IPS-11a (cell line): ENCODE data around the gene GPR84.
"Not testable (repeated sequence)": the region's sequence is repeated elsewhere in the genome, so short reads cannot be mapped to it uniquely, and the experiment has no call there.

Experiments used
- H3K4me3 ChIP-seq: one replicate; pipeline ENCODE4 v1.5.1; 2013; ENCODE audit warnings: low read depth, low read length, control low read depth

Gene GPR84

DNA sequence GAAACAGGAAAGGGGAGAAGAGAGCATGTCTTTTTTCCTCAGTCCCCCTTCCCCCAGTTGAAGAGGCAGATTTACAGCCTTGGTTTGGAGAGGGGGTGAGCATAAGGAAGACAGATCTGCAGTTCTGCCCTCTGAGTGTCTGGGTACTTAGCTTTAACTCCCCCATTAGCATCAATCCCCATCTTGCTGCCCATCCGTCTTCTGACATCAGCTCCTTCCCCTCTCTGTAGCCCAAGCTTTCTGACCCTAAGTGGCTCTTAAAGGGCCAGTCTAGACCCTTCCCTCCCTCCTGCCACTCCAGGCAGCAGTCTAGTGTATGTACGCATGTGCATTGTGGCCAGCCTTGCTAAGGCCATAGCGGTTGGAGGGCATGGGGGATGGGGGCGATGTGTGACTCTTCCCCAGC, 7.3 kb downstream of the GPR84 start:
- no peak overlapping the region for H3K4me3 ChIP-seq

DNA sequence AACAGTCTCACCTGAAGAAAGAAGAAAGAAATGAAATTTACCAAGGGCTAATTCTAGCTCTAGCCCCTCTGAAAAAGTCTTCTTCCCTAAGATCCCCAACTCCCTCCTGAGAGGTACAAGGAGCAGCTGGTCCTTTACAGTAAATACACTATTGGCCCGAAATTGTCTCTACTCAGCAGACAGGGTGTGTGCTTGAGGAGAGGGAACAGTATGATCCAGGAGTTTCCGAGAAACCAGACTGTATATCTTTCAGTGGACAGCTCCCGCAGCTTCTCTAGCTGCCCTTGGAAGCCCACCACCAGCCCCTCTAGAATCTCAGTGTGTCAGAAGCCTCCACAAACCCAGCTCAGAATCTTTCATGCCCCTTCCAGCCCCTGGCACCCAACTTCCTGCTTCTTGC, 8.1 kb downstream of the GPR84 start:
- no peak overlapping the region for H3K4me3 ChIP-seq

DNA sequence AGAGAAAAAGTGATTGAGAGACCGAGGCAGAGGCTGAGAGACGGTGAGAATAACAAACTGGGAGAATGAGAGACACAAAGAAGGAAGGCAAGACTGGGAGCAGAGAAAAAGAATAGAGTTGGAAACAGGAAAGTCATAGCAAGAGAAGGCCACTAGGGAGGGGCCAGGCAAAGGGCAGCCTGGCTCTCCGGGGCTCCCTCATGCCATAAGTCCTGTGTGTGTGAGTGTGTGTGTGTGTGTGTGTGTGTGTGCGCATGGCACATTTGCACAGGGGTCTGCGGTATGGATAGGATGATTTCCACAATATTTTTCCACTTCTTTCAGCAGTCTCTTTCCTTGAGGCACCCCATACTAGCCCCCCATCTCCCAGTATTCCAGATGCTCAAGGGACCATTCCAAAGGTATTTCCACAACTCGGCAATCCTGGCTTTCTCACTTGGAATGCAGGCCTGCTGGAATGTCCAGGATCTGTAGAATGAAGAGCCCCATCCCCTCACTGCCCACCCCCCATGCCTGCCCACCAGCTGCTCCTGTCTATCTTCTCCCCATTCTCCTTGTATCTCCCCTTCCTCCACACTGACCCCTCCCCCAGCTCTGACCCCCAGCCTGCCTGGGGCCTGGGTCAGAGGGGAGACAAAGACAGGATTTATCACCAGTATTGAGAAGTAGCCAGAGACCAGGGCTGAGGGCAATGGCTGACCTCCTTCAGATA, 9.0 kb downstream of the GPR84 start:
- H3K4me3 ChIP-seq = no peak overlapping the region

DNA sequence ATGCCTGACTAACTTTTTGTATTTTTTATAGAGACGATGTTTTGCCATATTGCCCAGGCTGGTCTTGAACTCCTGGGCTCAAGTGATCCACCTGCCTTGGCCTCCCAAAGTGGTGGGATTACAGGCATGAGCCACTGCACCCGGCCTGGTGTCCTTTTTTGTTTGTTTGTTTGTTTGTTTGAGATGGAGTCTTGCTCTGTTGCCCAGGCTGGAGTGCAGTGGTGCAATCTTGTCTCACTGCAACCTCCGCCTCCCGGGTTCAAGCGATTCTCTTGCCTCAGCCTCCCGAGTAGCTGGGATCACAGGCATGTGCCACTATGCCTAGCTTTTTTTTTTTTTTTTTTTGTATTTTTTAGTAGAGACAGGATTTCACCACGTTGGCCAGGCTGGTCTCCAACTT, 10.0 kb downstream of the GPR84 start:
- H3K4me3 ChIP-seq = not testable (repeated sequence)

DNA sequence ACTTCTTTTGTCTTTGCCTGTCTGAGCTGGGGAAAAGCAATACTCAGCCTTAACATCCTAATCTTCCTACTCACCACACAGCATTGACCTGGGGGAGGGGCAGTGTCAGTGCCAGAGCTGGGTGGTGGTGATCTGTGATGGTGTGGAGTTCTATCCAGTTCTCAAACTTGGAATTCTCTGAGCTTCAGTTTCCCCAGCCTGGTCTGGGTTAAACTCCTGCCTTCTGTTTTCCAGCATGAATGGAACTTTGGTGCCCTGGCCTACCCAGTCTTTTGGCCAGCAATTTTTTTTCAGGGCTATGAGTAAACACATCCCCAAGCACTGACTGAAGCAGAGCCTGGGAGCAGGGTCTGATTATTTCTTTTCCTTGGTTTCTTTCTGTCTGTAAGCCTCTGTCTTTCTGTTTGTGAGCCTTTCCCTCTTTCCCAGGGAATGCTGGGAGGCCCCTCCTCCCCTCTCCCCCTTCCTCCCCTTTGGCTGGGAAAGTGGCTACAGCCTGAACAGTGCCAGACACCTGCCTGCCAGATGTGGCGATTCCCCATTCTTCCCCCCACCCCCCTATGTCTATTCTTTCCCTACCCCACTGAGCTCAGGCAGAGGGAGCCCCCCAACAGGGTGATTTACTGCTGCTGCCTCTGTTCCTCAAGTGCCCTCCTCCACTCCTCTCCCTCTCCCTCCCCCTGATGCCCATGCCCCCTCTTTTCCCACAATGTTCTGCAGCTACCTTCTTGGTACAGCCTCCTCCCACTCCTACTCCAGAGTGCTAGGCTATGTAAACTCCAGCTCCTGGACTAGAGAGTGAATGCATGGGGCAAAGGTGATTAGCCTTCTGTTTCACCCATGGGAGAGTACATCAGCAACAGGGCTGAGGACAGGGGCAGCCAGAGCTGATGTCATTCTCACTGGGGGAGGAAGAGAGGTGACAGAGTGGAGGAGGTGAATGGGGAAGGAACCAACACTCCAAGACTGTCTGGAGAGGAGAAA, 11.1 kb downstream of the GPR84 start:
- no peak overlapping the region for H3K4me3 ChIP-seq

DNA sequence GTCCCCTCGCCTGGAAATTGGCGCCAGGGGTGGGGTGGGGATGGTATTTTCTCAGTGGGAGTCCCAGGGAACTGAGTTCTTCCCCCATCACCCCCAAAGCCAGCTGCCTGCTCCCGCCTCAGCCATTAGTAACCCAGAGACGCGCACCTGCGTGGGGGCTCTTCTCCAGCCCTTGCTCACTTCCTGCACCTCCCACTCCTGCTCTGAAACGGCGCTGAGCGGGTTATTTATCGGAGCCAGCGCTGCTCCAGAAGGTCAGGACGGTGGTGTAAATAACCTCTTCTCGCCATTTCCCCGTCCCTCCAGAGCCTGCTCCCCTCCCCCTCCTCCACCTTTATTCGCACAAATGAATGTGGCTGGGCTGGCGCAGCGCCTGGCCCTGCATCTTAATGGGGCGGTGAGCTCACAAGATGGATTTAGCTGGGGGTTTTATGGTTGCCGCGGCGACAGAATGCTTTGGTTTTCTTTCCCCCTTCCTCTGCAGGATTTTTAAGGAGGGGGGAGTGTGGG, 12.2 kb downstream of the GPR84 start:
- H3K4me3 ChIP-seq = peak overlapping the region; percentile 22

DNA sequence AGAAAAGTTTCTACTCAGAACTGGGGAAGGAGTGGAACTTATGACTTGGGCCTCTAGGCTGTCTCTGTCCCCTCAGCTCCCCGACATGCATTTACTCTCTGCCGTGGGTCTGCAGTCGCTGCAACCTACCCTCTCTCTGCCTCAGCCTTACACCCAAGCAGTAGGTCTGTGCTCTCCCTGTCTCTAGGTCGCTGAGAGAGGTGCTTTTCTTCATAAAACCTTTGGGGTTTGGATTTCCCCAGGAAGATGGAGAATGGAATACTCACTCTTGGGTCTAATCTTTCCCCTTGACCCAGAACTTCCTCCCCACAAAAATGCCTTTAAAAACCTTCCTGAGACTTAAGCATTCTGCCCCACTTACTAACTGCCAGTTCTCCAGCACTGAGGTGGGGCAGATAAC, 12.9 kb downstream of the GPR84 start:
- no peak overlapping the region for H3K4me3 ChIP-seq

DNA sequence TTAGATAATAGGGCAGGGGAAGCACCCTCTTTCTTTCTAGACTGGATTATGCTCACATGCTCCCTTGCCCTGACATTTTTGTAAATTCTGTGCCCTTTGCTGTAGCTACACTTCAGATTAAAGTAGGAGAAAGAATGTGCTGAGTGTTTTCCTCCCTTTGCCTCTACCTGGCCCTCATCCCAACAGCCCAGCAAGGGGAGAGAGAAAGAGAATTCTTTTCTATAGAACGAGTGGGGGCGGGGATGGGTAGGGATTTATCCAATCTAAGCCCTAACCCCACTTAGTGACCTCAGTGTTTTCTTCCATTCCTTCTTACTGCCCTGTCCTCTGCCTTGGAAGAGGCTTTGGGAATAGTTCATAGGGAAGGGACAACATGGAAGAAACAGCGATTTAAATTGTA, 13.5 kb downstream of the GPR84 start:
- H3K4me3 ChIP-seq = no peak overlapping the region

DNA sequence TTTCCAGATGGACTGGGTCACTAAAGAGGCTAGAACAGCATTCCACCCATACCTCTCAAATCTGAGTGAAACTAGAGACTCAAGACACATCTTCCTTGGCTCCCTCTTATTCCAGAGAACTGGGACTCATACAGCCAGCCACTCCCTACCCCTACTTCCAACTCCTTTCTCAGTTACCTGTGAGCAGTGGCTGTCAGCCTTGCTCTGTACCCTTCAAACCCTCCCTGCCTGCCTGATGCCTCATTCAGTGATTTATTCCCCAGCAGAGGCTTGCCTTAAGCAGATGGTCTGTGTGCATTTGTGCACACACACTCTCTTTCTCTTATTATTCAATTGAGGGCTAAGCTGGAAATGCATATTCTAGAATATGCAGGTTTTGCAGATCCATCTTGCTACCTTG, 14.6 kb downstream of the GPR84 start:
- H3K4me3 ChIP-seq = no peak overlapping the region

DNA sequence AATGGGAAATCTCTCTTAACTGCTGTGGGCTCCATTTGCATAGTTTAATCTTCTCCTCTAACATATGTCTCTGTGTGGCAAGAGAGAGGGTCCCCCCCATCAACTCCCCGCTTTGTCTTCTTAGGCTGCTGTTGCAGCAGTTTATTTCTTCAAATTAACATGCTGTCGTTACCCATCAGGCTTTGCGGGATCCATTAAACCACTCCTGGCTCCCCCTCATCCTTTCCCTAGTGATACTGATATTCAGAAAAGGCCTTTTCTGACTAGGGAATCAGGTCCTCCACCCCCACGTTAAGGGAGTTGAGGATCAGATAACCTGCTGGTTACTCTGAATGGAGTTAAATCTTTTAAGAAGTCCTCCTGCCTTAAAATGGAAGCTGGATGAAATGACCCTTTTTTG, 15.2 kb downstream of the GPR84 start:
- H3K4me3 ChIP-seq = no peak overlapping the region

DNA sequence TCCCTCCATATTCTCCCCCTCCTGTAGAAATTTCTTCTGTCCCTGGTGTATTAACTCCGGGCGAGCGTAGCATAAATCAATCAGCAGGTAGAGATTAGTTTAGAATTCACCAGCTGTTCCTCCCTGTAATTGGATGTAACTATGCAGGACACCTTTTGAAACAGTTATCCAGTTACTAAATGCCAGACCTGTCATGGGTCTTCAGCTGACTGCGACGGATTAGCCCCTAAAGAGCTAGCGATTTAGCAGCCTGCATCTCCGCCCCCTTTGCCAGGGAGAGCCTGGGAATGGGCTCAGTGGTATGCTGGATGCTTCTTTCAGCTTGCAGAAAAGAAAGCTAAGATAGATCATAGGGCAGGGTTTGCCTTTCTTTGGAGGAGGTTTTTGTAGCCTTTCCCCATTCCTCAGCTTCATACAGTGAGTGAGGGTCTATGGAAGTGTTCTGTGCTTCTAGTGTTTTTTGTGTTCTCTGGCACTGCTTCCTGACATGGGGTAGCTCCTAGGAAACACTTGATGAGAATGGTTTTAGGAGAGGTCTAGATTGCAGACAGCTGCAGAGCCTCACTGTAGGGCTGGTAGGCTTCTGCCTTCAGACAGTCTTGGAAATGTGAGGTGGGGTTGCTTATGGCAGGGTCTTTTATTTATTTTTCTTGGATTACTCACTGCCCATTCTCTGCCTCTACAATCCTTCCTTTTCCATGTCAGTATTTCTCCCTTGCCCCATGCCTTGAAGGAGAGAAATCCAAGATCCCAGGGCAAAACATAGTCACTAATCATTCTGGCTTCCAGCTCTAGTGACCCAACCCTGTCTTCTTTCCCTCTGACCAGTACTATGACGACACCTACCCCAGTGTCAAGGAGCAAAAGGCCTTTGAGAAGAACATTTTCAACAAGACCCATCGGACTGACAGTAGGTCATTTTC, 22.6 kb downstream of the GPR84 start:
- H3K4me3 ChIP-seq = no peak overlapping the region

DNA sequence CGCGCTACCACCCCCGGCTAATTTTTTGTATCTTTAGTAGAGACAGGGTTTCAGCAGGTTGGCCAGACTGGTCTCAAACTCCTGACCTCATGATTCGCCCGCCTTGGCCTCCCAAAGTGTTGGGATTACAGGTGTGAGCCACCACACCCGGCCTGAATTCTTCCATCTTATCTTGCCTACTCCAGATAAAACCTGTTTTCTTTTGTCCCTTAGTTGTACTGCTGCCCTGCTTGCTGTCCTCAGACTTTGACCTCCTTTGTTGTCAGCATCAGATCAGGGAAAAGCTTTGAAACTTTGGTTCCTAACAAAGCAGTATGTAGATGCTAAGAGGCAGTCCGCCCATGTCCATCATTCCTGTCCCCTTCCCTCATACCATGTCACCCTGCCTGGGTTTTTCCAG, 23.4 kb downstream of the GPR84 start:
- H3K4me3 ChIP-seq = no peak overlapping the region

DNA sequence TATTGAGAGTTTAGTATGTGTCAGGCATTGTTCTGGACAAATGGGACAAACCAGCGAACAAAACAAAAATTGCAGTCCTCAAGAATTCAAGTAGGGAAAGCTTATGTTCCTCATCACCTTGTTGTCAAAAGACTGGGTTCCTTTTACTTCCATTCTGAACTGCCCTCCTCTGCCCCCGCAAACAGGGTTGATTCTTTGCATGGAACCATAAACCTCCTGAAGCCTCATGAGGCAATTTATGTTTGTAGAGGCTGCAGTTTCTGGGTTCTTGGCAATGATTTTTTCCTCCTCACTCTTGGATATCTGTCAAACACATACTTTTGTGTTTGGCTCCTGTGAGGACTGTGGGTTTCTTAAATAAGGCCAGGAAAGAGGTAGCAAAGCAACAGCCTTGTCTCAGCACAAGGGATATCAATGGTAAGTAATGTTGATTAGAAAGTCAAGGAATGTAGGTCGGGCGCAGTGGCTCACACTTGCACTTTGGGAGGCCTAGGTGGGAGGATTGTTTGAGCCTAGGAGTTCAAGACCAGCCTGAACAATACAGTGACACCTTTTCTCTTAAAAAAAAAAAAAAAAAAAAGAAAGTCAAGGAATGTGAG, 25.5 kb downstream of the GPR84 start:
- H3K4me3 ChIP-seq = no peak overlapping the region

DNA sequence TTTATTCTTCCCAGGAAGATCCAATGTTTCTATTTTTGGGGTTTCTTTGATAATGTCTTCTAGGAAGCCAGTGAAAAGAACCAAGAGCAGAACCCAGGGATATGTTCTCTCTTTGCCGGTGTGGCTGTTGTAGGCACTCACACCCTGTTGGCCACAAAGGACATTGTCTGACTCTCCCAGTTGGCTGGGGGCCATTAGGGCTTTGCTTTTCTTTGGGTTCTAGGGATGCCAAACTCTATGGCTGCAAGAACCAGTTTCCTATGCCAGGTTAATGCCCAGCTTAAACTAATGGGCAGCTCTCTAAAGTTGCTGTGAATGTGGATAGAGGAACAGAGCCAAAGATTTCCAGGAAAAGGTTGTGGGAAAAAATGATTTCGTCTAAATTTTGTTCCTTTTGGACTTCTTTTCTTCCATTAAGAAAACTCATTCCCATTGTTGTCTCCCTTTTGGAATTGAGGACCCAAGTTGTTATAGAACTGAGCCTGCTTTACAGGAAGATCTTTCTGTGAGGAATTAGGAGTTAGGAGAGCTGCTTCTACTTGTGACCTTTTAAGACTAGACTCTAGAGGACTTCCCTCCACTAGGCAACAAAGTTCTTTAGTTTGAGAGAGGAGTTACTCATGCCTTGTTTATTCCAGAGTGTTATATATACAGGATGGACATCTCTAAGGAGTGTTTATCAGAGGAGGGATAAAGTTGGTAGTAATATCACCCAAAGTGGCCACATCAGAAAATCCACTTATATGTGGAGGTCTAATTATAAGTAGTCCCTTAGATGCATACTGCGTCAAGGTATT, 26.2 kb downstream of the GPR84 start:
- no peak overlapping the region for H3K4me3 ChIP-seq

DNA sequence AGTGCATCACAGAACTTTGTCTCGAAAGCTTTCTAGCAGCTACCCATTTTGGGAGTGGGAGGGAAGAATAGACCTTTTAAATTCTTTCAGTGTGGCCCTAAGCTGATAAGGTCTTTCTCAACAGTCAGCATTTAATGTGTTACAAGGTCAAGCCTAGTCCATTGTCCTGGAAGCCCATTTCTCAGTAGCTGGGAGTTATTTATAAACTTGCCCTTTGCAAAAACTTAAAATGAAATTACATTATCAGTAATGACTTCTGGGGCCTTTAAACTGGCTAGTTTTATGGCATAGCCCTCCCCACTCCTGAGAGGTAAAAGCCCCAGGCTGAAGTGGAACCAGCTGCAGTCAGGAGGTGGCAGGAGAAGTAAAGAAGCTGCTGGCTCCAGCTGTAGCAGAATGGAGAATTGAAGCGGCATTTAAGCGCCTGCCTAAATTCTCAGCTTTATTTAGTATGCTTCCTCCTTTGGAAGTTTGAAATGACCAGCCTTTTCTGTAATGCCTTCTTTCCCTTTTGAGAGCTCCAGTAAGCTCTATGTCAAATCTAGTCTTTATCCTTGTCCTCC, 26.9 kb downstream of the GPR84 start:
- H3K4me3 ChIP-seq = no peak overlapping the region

DNA sequence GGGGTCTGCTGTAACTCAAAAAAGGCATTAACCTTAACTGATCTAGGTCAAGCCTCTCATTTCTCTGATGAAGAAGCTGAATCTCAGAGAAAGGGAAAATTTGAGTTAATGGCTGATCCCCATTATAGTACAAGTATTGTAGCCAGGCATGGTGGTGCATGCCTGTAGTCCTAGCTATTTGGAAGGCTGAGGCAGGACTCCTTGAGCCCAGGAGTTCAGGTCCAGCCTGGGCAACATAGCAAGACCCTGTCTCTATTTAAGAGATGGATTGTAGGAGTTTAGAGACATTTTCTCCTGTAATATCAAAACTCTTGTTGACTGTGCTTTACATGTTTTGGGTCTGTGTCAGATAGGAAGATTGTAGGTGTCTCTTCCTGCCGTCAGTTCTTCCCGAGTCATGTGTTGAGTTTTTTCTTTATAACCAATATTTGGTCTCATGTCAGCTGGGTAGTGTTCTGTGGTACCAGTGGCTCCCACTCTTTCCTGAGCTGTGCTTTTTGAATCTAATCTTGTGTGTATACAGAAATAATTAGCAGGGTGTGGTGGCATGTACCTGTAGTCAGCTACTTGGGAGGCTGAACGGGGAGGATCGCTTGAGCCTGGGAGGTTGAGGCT, 30.8 kb downstream of the GPR84 start:
- no peak overlapping the region for H3K4me3 ChIP-seq

DNA sequence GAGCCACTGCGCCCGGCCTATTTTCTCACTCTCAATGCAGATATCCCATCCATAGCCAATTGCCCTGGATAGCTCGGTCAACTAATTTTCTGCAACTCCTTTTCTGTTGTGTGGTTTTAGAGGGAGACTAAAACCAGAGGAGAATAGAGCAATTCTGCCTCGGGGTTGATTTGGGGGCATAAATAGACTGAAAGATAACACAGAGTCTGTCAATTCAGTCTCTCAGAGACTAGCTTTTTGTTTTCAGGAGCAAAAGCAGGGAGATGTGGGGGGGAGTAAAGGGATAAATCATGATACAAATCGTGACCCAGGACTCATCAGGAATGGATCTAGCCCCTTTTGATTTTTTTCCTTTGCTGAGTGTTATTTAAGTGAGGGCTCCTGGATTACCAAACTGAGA, 32.8 kb downstream of the GPR84 start:
- no peak overlapping the region for H3K4me3 ChIP-seq

DNA sequence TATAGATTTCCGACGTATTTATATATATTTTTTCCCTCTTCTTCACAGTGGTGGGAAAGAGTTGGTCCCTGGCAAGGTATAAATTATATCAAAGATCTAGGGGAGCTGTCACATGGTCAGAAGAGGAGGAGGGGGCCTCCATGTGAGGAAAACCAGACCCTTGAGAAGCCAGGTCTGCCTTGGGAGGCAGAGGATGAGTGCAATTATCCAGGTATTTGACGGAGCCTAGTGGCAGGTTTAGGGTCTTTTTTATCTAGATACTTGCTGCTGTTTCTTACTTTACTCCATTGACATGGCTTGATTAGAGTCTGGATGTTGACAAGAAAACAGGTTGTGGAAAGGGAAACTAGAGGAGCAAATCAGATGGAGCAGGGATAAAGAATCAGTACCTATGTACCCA, 33.8 kb downstream of the GPR84 start:
- no peak overlapping the region for H3K4me3 ChIP-seq

DNA sequence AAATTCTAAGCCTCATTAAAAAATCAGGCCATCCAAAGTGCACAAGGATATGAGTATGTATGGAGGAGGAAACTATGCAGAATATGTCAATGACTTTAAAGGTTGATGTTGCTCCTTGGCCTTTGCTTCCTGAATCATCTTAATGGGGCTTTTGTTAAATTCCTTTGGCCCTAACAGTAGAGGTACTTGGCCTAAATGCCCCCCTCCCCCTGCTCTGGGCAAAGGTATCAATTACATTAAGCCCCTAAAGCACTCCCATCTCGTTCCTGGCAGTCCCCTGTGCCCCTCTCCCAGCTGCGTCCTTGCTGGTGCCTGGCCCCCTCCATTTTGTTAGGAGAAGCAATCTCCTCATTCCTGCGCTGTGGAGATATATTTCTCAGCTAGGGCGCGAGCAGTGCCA, 34.5 kb downstream of the GPR84 start:
- H3K4me3 ChIP-seq = no peak overlapping the region
